Measurements from ENCODE around the gene NELFB. TPM values are rescaled to one million over a fixed set of nuclear protein-coding genes. Genes with fewer than 3 reads are reported as not detected.

The NELFB gene
- total RNA-seq = 50.3 and 57.0 TPM in 2 replicates

GRCh38 chr9:137254624-137255447 lies at the start of gene NELFB:
Gene NELFB, plus strand, starts transcription at chr9:137255327.

DNA sequence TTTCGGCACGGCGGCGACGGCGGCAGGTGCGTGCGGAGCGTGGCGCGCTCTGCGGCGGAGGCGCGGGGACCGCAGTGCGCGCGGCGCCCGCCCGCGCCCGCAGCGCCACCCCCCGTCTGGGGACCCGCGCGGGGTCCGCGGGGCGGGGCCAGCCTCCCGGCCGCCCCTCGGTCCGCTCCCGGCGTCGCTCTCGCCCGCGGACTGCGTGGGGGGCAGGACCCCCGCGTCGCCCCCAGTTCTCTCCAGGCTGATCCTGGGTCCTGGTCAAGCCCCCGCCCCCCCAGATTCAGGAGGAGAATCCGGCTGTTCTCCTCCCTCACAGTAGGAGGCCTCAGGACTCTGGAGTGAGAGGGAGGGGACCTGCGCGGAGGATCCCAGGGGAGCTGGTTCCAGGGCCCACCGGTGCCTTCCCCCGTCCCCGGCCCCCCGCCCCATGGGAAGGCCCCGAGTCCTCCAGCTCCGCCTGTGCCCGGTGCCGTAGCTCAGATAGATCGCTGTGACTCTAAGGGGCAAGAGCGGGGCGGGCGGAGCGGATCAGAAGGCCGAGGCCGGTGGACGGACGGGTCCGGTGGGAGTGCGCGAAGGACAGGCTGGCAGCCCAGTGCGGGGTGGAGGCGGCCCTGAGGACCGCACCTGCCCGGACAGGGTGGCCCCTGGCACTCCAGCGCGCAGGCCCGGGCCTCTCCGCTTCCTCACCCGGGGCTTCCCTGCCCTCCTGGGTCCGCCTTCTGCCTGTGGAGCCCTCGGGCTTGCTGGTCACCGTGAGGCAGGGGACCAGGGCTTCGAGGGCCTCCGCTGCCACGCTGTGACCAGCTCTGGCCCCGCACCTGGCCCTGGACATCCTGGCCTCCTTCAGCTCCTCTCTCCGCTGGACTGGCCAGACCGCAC lies 32.7 kb upstream of the NELFB start, which contains the start of gene RNF208:
Gene RNF208 (minus strand): TSS at position 51 of the 888 bp plus-strand sequence. CDS start 1,028 bp downstream, outside the sequence.

DNA sequence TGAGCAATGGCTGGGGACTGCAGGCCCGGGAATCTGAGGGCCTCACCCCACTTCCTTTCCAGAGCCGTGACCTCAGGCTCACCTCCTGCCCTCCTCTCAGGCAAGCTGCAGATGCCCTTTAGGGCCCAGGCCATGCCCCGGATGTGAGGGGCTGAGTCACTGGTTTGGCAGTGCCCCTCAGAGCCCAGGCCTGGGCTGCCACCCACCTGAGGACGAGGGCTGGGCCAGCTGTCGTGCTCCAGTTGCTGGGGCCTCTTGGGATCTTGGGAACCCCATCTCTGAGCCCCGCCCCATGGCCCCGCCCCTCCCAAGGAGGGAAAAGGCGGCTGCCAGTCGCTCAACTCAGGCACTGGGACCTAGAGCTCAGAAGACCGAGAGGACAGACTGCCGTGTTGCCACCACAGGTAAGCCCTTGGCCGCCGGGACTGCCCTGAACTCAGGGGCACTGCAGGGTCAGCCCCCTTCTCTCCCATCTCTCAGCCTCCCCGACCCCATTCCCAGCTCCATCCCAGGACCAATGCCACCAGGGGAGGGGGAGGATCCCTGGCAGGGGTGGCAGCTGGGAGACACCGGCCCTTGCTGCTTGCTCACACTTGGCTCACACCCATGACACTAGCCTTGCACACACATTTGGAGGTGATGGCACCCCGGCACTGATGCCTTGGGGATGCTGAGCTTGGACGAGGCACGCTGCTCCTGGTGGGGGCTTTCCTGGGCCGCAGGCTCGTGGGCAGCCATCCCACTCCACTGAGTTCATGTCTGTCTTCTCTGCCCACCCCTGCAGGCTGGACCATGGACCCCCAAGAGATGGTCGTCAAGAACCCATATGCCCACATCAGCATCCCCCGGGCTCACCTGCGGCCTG lies 30.1 kb upstream of the NELFB start, which contains the start of gene CYSRT1:
Gene CYSRT1 (plus strand): TSS at position 345 of the 865 bp plus-strand sequence. CDS start 448 bp downstream, at position 793.

DNA sequence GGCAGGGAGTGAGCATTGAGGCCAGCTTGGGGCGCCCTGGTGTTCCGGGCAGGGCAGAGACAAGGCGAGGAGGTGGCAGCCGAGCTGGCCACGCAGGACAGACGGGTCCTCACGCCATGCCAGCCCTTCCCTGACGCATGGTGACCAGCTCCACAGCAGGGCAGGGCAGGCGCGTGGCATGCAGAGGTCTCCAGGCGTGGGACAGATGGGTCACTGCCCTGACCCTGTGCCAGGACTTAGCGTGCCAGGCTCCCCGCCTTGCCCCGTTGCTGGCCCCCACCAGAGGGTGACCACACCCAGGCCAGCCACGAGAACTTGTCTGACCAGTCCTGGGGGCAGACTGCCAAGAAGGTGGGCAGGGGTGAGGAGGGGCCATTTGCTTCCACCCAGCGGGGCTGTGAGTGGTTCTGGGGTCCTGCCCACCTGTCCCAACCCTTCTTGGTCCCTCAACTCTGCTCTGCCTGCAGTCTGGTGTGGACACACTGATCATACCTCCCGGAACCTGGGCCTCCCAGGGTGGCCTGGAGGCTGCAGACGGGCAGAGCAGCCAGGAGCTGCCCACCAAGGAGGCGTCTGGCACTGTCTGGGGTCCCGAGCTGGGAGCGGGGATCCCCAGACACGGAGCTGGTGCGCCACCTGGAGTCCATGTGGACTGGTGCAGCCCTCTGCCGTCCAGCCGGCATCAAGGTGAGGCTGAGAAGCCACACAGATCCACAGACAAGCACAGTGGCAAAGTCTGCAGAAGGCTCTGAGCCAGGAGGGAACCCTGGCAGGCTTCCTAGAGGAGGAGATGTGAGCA lies 27.9 kb upstream of the NELFB start, which contains the start of gene RNF224:
Gene RNF224 (plus strand): TSS at position 449 of the 799 bp plus-strand sequence. CDS start 834 bp downstream, outside the sequence.

DNA sequence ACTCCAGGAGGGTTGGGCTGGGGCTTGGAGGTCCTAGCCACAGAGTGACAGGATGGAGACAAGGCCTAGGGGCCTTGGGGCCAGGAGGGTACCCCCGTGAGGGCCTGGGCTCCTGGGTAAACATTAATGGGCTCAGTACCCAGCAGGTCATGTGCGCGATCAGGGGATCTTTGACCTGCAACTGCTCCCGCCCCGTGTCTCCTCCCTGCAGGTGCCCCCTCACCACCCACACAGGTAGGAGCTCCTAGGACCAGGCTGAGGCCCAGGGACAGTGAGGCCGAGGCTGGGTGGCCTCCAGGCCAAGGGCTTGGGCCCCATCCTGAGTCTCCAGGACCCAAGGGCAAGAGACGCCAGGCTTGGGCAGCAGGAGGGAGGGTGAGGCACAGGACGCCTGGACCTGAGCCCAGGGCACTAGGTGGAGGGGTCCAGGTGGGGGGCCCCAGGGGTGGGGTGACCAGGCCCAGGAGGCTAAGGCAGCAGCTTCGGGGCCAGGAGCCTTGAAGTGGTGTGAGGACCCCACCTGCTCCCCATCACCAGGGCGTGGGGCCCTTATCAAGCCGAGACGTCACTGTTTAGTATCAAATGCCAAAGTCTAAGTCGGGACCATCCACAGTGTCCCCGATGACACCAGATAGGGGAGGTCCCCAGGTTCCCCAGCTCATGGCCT lies 24.3 kb upstream of the NELFB start, which contains the start of gene SLC34A3:
Gene SLC34A3 (plus strand): TSS at position 197 of the 667 bp plus-strand sequence. CDS start 802 bp downstream, outside the sequence.

DNA sequence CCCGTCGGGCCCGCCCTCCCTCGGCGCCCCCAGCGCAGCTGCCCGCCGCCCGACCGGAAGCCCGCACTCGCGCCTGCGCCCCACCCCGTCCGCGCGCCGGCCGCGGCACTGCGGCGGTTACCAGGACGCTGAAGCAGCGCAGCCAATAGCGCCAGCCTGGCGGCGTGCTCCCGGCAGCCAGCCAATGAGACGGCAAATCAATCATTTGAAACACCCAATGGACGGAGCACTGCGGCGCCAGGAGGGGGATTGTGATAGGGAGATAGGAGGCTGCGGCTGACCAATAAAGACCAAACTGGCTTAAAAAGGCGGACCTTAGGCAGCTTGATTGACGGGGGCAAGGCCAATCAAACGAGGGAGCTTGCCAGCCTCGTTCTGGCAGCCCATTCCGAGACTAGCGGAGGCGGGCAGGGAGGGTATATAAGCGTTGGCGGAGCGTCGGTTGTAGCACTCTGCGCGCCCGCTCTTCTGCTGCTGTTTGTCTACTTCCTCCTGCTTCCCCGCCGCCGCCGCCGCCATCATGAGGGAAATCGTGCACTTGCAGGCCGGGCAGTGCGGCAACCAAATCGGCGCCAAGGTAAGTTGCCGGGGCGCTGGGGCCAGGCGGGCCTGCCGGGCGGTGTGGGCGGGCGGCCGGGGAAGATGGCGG lies 14.2 kb upstream of the NELFB start, which contains the start of gene TUBB4B:
Gene TUBB4B (plus strand): TSS at position 447 of the 649 bp plus-strand sequence. CDS start 74 bp downstream, at position 521.

GRCh38 chr9:137251194-137251461 lies 4.0 kb upstream of the NELFB start, which contains the start of gene STPG3:
Gene STPG3, plus strand, starts transcription at chr9:137251286. Its CDS starts 1 bp downstream, at chr9:137251287.

DNA sequence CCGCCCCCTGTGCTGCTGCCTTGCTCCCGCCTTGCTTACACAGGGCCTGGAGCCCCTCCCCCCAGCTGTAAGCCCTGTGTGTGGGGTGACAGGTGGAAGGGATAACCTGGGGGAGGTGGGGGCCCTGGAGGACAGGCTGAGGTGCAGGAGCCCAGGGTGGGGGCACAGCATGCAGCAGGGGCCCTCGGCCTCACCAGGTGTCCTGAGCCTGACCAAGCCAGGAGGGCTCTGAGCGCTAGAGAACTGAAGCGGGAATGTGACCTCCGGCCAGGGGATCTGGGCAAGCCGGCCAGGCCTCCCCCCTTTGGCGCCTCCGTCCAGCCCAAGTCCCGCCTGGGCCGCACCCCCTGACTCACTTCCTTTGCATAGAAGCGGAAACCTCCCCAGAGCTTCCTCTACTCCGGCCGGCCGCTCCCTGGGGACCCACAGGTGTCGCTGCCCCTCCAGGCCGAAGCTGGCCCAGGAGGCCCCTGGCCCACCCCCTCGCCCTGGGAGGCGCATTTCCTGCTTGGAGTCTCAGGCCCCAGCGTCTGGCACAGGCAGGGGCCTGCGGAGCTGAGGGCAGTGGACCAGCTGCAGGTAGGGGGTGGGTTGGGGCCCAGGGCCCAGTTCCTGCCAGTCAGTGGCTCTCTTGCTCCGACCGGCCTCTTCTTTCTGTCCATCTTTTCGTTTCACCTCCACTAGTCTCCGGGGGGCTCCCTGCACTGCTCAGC lies 22.4 kb downstream of the NELFB start, which contains the start of gene TOR4A:
Gene TOR4A (plus strand): TSS at position 398 of the 713 bp plus-strand sequence. CDS start 964 bp downstream, outside the sequence.

GRCh38 chr9:137302118-137302448 lies 47.0 kb downstream of the NELFB start, which contains the start of gene NRARP:
Gene NRARP, minus strand, starts transcription at chr9:137302271. Its CDS starts 343 bp downstream, at chr9:137301928.

Other genes starting within 250 kb of the NELFB start
- 11.6 and 15.3 TPM in 2 replicates for gene ABCA2, start 227.1 kb upstream of the NELFB start, total RNA-seq
- gene FUT7, start 223.2 kb upstream of the NELFB start, total RNA-seq = not detected in 2 replicates
- under 0.01 and 0.22 TPM in 2 replicates for gene NPDC1, start 209.2 kb upstream of the NELFB start, total RNA-seq
- 0.11 TPM in 1 of 2 replicates, not detected in the other for gene ENTPD2, start 201.3 kb upstream of the NELFB start, total RNA-seq
- 2.4 and 5.4 TPM in 2 replicates for gene SAPCD2, start 184.8 kb upstream of the NELFB start, total RNA-seq
- 12.6 and 15.5 TPM in 2 replicates for gene UAP1L1, start 177.8 kb upstream of the NELFB start, total RNA-seq
- gene MAN1B1, start 168.3 kb upstream of the NELFB start, total RNA-seq = 70.3 and 93.4 TPM in 2 replicates
- 52.1 and 108 TPM in 2 replicates for gene DPP7, start 140.6 kb upstream of the NELFB start, total RNA-seq
- gene GRIN1, start 116.2 kb upstream of the NELFB start, total RNA-seq = under 0.01 TPM in 1 of 2 replicates, not detected in the other
- not detected in 2 replicates for gene LRRC26, start 85.3 kb upstream of the NELFB start, total RNA-seq
- not detected in 2 replicates for gene TMEM210, start 83.3 kb upstream of the NELFB start, total RNA-seq
- gene ANAPC2, start 66.8 kb upstream of the NELFB start, total RNA-seq = 28.3 and 48.3 TPM in 2 replicates
- 72.2 and 73.2 TPM in 2 replicates for gene SSNA1, start 66.7 kb upstream of the NELFB start, total RNA-seq
- gene TPRN, start 54.6 kb upstream of the NELFB start, total RNA-seq = 8.4 and 12.2 TPM in 2 replicates
- gene TMEM203, start 49.7 kb upstream of the NELFB start, total RNA-seq = 34.5 and 35.0 TPM in 2 replicates
- gene NDOR1, start 49.6 kb upstream of the NELFB start, total RNA-seq = 7.3 and 7.9 TPM in 2 replicates
- under 0.01 TPM in 1 of 2 replicates, not detected in the other for gene RNF208, start 33.1 kb upstream of the NELFB start, total RNA-seq
- 0.39 and 1.1 TPM in 2 replicates for gene CYSRT1, start 30.2 kb upstream of the NELFB start, total RNA-seq
- gene RNF224, start 27.8 kb upstream of the NELFB start, total RNA-seq = 0.76 and 2.0 TPM in 2 replicates
- gene SLC34A3, start 24.4 kb upstream of the NELFB start, total RNA-seq = 0.11 and 0.39 TPM in 2 replicates
- 76.2 and 226 TPM in 2 replicates for gene TUBB4B, start 14.0 kb upstream of the NELFB start, total RNA-seq
- gene STPG3, start 4.0 kb upstream of the NELFB start, total RNA-seq = not detected in 2 replicates
- 18.1 and 25.5 TPM in 2 replicates for gene TOR4A, start 22.4 kb downstream of the NELFB start, total RNA-seq
- not detected in 2 replicates for gene NRARP, start 46.9 kb downstream of the NELFB start, total RNA-seq
- gene EXD3, start 167.8 kb downstream of the NELFB start, total RNA-seq = 3.6 and 10.6 TPM in 2 replicates
- gene NOXA1, start 168.1 kb downstream of the NELFB start, total RNA-seq = 0.39 and 0.43 TPM in 2 replicates
- not detected in 2 replicates for gene ENTPD8, start 186.0 kb downstream of the NELFB start, total RNA-seq
- gene NSMF, start 204.0 kb downstream of the NELFB start, total RNA-seq = 30.2 and 43.8 TPM in 2 replicates